GM19372 (cell line): ENCODE measurements around the gene C1QB.
"Not testable (repeated sequence)": the region's sequence is repeated elsewhere in the genome, so short reads cannot be mapped to it uniquely, and the experiment has no call there.

Source experiments
- ATAC-seq: cut with Tn5 transposase; IDR thresholded peaks from one replicate; pipeline ENCODE4 v1.9.1; 2021; ENCODE audit warnings: mild to moderate bottlenecking, low read depth, moderate library complexity; ENCODE audit not compliant: unreplicated experiment

C1QB gene

GRCh38 chr1:22662318-22662717 is 9.3 kb downstream of the C1QB start:
- ATAC-seq: no peak

DNA sequence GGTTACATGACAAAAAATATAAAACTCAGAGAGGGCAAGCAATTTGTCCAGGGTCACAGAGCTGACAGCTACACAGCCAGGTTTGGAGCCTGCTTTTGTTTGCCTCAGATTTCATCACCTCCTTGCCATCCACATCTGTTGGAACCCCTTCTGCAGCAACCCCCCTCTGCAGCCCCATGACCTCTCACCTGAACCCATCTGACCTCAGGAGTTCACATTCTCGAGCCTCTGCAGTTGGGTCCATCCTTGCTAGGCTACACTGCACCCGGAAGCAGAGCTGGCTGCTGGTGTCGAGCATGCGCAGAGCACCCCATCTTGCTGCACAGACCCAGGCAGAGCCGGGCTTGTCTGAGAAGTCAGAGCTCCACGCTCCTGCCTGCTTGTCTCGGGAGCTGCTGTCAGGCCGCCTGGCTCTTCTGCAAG is 10.0 kb downstream of the C1QB start:
- no peak for ATAC-seq

DNA sequence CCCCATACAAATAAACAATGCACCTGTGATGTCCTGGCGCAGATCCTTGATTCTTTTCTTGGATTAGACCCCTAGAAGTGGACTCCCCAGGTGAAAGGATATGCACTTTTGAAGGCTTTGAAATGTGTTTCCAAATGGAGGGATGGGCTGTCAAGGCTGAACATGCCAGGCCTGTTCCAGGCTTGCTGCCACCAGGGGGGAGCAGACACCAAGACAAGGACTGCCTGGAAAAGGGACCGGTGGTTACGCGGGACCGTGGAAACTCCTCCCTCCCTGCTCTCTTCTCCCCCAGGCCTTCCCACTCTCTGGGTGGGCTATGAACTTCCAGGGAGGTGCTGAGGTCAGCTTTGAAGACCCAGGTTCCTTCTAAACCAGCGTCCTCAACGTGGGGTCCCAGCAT is 12.7 kb downstream of the C1QB start:
- no peak for ATAC-seq

DNA sequence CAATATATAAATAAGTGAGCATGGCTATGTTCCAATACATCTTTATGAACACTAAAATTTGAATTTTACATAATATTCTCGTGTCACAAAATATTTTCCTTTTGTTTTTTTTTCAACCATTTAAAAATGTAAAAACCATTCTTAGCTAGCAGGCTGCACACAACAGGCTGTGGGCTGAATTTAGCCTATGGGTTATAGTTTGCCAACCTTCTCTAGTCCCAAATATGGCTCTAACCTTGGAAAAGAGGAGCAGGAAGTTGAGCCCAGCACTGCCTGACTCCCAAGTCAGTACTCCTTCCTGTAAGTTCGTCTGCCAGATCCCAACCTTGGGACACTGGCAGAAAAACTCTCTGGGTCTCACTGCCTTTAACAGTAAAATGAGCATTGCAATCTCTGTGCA is 13.4 kb downstream of the C1QB start:
- ATAC-seq: no peak

DNA sequence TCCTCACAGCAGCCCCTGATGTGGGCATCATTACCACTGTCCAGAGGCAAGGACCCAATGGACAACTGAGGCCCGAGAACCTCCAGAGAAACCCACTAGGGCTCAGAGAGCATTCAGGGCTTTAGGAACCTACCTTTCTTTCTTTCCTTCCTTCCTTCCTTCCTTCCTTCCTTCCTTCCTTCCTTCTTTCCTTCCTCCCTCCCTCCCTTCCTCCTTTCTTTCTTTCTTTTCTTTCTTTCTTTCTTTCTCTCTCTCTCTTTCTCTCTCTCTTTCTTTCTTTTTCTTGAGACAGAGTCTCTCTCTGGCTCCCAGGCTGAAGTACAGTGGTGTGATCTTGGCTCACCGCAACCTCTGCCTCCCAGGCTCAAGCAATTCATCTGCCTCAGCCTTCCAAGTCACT is 15.8 kb downstream of the C1QB start:
- not testable (repeated sequence) for ATAC-seq

DNA sequence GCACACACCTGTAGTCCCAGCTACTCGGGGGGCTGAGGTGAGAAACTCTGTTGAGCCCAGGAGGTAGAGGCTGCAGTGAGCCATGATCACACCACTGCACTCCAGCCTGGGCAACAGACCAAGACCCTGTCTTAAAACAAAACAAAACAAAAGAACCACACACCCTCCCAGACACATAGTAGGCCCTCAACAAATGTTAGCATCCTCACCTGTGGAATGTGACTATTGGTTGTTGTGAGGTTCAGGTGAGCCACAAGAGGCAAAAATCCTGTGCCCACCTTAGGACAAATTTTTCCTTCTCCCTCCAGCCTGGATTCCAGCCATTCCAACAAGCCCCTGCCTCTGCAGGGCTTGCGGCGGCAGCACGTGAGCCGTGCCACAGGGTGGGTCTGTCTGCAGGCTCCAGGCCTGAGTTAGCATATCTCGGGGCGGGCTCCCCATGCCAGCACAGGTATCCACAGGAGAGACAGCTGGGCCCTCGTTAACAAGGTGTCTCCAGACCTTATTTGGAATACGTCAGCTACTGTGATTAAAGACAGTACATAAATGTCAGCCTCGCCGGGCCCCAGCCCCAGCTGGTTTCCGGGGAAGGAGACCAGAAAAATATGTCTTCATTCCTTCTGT is 17.4 kb downstream of the C1QB start:
- ATAC-seq: no peak

- no peak for ATAC-seq
Measured at GRCh38 chr1:22671999-22672398, 19.0 kb downstream of the C1QB start.

DNA sequence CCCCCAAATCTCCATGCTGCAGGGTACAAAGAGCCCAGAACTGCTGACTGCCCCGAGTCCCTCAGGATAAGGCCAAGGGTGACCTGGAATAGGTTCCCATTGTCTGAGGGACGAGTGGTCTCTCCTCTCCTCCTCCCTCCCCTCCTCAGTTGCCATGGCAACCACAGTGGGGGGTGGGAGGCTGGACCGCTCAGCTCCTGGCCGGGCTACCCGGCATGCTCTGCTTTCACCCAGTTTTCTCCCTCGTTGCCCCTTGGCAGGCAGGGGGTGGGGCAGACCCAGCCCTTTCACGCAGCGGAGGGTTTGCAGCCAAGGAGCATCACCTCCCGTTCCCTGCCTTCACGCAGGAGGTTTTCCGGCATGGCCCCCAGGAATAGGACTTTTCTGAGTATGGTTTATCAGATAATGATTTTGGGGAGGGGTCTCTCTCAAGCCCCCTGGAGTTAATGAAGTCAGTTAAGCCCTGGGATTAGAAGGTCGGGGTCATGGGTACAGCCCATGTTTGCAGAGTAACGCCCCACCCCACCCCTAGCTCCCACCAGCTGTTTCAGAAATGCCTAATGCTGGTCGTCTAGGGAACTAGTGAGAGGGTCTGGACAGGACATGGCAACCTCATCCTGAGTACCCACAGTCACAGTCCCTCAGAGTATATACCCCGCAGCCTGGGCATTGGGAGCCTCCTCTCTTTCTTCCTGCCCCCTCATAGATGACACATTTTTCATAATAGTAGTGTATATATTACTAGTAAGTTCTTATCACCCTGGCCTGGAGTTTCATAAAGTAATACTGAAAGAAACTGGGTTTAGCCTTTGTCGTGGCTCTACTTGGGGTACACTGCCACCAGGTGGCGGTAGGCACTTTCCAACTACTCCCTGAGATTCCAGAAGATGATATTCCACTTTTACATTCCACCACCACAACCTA is 20.7 kb downstream of the C1QB start:
- no peak for ATAC-seq

- no peak for ATAC-seq
Measured at GRCh38 chr1:22674410-22674749, 21.3 kb downstream of the C1QB start.

DNA sequence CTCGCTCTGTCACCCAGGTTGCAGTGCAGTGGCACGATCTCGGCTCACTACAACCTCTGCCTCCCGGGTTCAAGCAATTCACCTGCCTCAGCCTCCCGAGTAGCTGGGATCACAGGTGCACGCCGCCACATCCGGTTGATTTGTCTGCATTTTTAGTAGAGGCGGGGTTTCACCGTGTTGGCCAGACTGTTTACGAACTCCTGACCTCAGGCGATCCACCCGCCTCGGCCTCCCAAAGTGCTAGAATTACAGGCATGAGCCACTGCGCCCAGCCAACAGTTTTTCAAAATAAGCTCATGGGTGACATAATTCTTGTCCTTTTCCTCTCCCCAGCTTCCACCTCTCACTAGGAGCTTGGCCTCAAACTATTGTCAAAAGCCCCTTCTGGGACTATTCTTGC is 23.1 kb downstream of the C1QB start:
- ATAC-seq: not testable (repeated sequence)

- no peak for ATAC-seq
Measured at GRCh38 chr1:22676916-22677583, 24.0 kb downstream of the C1QB start.

DNA sequence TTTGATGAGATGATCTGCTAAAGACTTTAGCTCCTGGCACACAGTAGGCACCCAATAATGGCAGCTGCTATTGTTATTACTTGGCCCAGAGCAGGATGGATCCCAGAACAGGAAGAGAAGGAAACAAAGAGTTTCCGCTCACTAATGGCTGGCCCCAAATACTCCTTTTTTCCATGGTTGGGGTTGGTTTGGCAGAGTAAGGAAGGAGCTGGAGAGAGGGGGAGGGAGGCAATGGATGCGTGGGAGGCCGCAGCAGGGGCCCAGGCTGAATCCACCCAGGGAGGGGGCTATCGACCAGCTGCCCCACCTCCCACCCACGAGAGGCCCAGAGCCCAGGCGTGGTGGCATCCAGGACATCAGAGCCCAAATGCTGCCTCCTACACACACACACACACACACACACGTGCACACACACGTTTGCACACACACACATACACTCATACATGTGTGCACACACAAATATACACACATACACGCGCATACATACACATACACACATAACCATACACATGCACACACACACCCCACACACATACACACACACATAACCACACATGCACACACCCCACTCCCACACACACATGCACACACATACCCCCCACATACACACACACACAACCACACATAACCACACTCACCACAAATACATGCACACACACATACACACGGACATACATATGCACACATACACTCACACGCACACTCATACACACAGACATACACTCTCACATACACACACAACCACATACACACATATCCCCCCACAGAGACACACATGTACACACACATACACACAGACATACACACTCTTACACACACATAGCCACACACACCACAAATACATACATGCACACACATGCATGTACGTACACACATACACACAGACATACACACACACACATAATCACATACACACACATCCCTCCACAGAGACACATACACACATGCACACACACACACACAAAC is 25.2 kb downstream of the C1QB start:
- ATAC-seq: no peak

- no peak for ATAC-seq
Measured at GRCh38 chr1:22680726-22681125, 27.7 kb downstream of the C1QB start.

- no peak for ATAC-seq
Measured at GRCh38 chr1:22681556-22682276, 28.7 kb downstream of the C1QB start.

GRCh38 chr1:22683547-22683946 is 30.5 kb downstream of the C1QB start:
- no peak for ATAC-seq

DNA sequence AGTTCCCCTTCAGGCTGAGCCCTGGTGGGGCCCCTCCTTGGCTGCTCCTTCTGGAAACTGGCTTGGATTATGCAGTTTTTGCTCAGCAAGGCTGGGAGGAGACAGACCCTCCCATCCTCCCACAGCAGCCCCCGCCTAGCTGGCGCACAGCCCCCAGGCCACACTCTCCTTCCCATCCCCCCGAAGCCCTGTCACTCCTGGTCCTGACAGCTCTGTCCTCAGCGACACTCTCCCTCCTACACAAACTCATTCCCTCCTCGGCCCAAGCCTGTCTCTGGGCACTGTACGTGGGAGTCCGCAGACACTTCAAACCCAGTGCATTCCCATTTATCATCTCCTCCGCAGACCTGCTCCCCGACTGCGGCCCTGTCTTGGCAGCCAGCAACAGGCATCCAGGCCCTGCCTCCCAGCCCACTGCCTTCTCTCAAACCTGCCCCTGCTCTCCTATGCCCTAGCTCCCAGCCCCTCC is 32.6 kb downstream of the C1QB start:
- no peak for ATAC-seq

GRCh38 chr1:22687191-22687590 is 34.2 kb downstream of the C1QB start:
- ATAC-seq: no peak

- no peak for ATAC-seq
Measured at GRCh38 chr1:22688466-22688865, 35.4 kb downstream of the C1QB start.

DNA sequence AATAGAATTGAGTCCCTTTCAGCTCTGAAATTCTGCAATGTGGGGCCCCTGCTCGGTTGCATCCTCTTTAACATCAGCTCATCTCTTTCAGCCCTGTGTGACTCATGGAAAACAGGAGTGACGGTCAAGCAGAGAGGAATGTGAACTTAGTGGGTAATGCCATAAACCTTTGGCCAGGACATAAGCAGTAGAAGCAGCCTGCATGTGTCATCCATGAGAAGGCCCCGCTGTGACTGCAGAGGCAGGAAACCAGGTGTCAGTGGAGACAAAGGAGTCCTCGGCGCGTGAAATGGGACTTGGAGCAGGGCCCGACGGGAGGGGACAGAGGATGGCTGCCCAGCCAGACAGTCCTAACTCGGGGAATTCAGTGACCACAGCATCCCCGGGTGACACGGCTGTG is 36.5 kb downstream of the C1QB start:
- ATAC-seq: no peak
